ENCODE data around the gene RAMP1.

Gene RAMP1

DNA sequence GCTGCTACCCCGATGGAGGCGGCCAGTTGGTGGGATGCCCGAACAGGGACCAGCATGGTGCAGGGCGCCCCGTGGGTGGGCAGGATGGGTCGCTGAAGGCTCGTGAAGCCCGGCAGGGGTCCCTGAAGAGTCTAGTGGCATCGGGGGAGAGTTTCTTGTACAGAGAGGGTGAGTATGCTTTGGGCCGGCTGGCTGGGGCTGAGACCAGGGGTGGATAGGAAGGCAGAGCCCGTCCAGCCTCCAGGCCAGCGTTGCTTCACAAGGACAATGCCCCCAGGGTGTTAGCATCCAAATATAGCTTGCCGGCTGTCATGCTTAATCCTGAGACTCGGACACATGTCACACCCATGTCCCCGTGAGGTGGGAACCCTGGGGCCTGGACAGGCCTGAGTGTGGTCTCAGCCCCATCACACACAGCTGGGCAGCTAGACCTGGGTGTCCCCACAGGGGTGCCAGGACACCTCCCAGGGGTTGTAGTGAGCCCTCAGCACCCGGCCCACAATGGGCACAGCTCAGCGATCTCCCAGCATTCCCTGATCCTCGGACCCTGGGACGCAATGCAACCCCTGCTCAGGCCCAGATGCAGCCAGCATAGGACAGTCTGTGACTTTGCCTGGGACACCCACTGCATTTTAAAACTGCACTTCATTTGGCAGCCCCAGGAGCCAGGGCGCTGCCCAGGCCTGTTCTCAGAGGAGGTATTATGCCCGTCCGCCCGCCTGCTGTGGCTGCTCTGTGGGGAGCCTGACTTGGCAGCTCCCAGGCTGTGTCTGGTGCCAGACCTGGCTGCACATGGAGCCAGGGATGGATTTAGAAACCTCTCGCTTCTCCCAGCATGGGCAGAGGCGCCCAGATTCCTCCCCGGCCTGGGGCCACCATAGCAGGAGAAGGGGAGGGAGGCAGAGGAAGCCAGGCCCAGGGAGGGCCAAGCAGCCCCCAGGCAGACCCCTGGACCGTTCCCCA lies 36.4 kb downstream of the RAMP1 start:
- no peak for DNase-seq (ENCODE audit: low spot score)

- no peak for DNase-seq (ENCODE audit: low spot score)
These were observed 37.1 kb downstream of the RAMP1 start for GRCh38 chr2:237896507-237896892.

DNA sequence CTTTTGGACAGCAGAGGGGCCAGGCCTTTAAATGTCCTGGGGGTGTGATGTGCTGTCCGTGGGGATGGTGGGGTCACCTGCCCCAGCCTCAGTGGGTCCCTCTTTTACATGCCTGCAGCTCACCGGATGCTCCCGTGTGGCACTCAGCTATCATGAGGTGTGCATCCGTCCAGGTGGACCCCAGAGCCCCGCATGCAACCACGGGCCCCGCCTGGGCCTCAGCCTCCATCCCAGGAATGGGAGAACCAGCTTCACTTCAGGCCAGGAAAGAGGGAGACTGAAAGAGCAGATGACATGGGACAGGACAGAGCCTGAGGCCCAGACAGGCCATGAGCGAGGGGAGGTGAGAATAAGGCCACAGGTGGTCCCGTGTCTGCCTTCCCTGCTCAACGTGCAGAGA lies 37.5 kb downstream of the RAMP1 start:
- no peak for DNase-seq (ENCODE audit: low spot score)

- no peak for DNase-seq (ENCODE audit: low spot score)
These were observed 38.6 kb downstream of the RAMP1 start for GRCh38 chr2:237898057-237898414.

DNA sequence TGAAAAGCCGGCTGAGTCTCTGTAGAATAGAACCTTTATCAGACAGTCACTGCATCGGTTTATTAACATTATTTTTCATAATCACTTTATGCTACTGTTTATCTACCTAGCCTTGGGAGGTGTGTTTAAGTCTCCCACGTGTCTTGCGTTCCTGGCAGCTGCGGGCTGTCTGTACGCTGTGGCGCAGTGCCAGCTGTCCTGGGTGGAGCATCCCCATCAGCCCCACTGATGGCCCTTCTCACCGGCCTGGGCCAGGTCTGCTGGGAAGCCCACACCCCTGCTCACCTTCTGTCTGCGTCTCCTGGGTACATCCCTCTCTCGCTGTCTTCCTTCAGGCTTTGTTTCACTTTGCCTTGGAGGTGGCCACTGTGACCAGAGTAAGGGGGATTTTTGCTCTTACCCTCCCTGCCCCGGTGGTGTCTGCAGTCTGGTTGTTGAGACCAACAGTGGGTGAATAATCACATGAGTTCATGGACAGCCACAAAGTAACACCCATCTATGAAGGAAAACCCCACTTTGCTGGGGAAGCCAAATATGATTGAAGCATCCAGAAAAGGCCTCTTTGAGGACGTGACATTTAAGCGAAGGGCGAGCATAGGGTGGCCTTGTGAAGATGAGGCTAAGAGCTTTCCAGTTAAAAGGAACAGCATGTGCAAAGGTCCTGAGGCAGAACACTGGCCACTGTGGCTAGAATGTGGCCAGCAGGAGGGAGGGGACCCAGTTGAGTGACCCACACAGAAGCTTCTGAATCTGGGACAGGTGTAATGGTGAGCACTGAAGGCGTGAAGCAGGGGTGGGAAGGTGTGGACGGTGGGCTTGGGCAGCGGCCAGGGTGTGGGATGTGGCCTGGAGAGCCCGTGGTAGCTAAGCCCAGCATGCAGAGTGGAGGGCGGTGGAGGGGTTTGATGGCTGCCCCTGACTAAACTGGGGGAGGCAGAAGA lies 41.7 kb downstream of the RAMP1 start:
- DNase-seq (ENCODE audit: low spot score) = no peak

DNA sequence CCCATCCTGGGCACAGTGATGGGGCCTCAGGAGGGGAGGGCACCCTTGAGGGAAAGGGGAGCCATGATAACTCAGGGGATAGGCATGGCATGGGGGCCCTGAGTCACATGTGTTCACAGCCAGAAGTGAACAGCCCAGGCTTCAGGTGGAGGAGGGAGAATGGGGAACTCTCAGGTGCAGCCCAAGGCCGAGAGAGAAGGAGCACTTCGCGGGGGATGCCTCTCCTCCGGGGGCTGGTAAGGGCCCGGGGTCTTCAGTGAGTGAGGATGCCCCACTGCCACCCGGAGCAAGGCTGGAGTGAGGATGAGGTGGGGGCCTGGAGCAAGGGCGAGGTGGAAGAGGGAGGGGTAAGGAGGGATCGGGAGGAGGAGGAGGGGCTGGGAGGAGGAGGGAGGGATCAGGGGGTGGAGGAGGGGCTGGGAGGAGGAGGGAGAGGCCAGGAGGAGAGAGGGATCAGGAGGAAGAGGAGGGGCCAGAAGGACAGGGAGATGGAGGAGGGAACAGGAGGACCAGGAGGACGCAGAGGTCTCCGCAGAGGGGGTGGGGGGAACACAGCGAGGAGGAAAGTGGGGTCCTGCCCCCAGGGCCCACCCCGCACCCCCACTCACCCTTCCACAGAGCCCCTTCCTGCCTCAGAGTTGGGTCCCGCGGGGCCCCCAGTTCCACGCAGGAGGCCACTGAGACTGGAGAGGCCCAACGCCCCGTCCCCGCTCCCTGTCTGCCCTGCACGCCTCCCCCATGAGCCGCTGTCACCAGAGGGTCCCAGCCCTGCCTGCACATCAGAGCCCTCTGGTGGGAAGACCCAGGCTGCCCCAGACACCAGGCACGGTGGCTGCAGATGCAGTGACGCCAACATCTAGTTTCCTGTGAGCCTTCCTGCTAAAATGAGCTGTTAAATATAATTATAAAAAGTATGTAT lies 42.8 kb downstream of the RAMP1 start:
- DNase-seq (ENCODE audit: low spot score) = no peak

DNA sequence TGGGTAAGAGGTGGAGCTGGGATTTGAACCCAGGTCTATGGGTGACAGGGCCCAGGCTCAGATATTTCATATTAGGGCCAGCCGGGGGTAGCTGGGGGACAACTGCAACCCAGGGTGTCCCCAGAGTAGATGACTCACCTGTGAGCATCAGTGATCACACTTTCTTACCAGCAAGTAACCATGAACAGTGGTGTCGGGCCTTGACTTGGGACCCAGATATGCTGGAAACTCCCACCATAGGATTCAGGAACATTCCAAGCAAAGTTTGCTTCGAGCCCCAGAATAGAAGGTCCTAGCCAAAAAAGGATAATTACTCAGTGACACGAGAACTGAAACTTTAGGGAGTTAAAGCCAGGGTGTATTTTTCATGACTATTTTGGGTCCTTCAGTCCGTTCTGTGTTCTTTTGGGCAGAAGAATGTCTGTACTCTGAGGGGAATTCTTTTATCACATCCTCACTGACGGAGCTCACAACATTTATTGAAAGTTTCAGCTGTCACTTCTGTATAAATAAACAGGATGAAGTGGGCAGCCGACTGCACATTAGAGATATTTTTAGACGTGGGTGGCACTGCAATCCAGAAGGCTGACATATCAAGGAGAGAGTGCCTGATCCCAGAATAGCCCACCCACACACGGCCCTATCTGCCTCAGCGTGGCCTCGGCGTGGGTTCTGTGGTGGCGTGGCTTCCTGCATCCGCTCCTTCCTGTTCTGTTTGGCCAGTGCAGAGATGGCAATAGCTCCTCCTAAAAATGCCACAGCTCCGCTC lies 45.6 kb downstream of the RAMP1 start:
- DNase-seq (ENCODE audit: low spot score) = peak; percentile 59

GRCh38 chr2:237907144-237907543 lies 47.7 kb downstream of the RAMP1 start:
- DNase-seq (ENCODE audit: low spot score) = no peak

GRCh38 chr2:237909075-237909695 lies 49.8 kb downstream of the RAMP1 start:
- DNase-seq (ENCODE audit: low spot score) = no peak

DNA sequence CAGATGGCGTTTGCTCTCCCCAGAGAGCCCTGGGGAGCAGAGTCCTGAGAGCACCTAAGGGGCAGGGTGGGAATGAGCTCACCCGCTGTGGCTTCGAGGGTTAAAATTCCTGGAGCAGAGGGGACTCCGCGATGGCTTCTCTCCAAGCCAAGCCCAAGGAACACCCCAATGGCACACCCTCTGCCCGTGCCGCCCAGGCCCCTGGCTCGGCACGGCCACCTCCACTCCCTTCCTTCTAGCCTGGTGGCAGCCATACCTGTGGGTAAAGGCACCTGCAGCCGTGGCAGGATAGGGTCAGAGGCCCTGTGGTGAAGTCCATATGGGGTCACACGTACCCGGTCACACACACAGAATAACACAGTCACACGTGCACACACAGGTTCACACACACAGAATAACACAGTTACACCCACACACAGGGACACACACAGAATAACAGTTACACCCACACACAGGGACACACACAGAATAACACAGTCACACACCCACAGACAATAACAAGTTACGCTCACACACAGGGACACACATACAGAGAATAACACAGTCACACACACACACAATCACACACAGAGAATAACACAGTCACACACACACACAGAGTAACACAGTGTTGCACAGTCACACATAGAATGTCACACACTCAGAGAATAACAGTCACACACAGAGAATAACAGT lies 50.5 kb downstream of the RAMP1 start:
- no peak for DNase-seq (ENCODE audit: low spot score)

- DNase-seq (ENCODE audit: low spot score) = no peak
These were observed 51.3 kb downstream of the RAMP1 start for GRCh38 chr2:237910576-237911362.

- DNase-seq (ENCODE audit: low spot score) = no peak
These were observed 52.1 kb downstream of the RAMP1 start for GRCh38 chr2:237911363-237912017.

GRCh38 chr2:237912271-237913192 lies 53.1 kb downstream of the RAMP1 start:
- DNase-seq (ENCODE audit: low spot score) = no peak

DNA sequence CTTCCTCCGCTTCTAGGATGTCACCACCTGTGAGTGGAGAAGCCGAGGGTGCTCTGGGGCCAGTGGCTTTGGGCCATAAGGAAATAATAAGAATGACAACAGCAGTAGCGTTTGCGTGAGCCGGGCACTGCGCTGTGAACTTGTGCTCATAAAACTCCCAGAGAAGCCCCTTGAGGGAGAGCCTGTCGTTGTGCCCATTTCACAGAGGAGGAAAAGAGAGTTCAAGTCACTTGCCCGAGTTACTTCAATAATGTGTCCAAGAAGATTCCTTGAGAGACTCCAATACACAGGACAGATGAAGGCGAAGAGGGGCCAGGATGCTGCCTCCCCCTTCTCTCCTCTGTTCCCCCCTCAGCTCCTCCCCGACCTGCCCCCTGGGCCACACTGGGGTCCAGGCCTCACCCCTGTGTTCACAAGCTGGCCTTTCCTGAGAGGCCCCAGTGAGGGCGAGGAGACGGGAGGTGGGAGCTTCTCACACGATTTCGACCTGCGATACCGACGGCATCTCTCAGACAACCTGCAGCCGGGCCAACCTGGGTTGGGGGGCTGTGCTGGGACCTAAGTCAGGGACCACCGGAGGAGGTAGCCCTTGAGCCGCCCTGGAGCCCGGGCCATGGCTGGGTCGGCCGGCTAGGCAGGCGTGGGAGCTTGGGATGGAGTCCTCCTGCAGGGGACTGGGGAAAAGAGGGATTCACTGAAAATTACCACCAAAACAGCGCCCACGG lies 53.9 kb downstream of the RAMP1 start:
- no peak for DNase-seq (ENCODE audit: low spot score)

DNA sequence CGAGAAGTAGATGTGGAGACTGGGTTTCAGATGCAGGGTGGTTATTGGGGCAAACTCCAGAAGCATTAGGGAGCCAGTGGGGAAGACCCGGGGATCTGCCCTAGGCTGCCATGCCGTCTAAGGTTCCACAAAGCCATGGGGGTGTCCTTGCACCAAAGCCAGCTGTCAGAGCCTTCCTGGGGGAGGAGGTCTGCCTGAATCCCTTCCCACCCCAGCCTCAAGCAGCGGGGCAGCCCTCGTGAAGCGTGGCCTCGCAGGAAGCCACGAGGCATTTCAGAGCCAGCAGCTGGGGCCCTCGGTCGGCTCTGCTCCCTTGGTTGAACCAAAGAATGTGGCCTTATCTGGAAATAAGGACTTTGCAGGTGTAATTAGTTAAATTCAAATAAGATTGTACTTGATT lies 56.2 kb downstream of the RAMP1 start:
- DNase-seq (ENCODE audit: low spot score) = no peak

DNA sequence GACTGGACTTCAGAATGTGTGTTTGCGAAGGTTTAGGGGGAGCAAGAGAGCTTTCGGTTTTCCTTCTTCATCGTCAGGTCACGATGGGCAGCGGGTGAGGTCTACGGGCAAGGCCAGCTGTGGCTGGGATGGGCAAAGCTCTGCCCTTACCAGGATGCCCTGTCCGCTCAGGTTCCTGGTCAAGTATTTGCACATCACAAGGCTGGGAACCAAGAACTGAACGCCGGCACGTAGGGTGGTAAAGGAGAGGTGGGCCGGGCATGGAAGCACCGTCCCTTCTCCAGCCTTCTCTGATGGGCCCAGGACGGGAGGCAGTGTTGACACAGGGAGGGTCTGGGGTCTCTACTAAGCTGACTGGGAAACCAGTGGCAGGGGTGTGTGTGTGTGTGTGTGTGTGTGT lies 56.9 kb downstream of the RAMP1 start:
- no peak for DNase-seq (ENCODE audit: low spot score)

All from AG08395 (cell line).